ENCODE data around the gene SIPA1L3. TPM values are rescaled to one million over a fixed set of nuclear protein-coding genes. Genes with fewer than 3 reads are reported as not detected.

Gene SIPA1L3
- total RNA-seq, 4 donors from 2014 or later, result 4.1 to 18.7 (median 6.1) TPM

GRCh38 chr19:37950471-37951175 is 43.6 kb downstream of the SIPA1L3 start:
- no peak overlapping the region for H3K27ac ChIP-seq
- H3K27me3 ChIP-seq, result no peaks in the 10 kb centered on the region
- no peak for TF ChIP-seq POLR2A (IDR thresholded peaks at IDR 0.05)
- TF ChIP-seq, protein P1, sequence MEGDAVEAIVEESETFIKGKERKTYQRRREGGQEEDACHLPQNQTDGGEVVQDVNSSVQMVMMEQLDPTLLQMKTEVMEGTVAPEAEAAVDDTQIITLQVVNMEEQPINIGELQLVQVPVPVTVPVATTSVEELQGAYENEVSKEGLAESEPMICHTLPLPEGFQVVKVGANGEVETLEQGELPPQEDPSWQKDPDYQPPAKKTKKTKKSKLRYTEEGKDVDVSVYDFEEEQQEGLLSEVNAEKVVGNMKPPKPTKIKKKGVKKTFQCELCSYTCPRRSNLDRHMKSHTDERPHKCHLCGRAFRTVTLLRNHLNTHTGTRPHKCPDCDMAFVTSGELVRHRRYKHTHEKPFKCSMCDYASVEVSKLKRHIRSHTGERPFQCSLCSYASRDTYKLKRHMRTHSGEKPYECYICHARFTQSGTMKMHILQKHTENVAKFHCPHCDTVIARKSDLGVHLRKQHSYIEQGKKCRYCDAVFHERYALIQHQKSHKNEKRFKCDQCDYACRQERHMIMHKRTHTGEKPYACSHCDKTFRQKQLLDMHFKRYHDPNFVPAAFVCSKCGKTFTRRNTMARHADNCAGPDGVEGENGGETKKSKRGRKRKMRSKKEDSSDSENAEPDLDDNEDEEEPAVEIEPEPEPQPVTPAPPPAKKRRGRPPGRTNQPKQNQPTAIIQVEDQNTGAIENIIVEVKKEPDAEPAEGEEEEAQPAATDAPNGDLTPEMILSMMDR (IDR thresholded peaks at IDR 0.05 in 4 of 5, conservative IDR thresholded peaks at IDR 0.05 in 1 of 5), result no peak
- DNase-seq (no peak), ATAC-seq (no peak)
- intact Hi-C loops (cut with DNase I; ENCODE audit: low total_unique reads), result no loop called here
- H3K36me3 ChIP-seq, result no peaks in the 10 kb centered on the region
- H3K4me1 ChIP-seq, result peaks cover 0 to 5% of the 10 kb centered on the region in 2 donors
- no peaks in the 10 kb centered on the region for H3K9me3 ChIP-seq
- no peak overlapping the region for H3K4me3 ChIP-seq
- in situ Hi-C loops (cut with MboI; ENCODE audit: low sequenced_read_pairs in 4 of 4), result no loop called here

DNA sequence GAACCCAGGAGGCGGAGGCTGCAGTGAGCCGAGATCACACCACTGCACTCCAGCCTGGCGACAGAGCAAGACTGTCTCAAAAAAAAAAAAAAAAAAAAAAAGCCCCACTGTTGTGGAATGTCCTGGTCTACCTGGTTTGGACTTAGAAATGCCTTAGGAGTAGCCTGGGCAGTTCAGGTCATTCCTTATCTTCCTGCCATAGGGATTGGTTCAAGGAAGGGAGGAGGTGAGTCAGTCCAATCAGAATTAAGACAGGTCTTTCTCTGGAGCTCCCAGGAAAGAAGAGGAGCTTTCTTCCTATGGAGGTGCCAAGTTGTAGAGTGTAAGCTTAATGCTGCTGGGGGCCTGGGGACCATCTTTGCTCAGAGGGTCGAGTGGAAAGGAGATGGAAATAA is 44.8 kb downstream of the SIPA1L3 start:
- no peaks in the 10 kb centered on the region for H3K27me3 ChIP-seq
- no peak overlapping the region for H3K27ac ChIP-seq
- in situ Hi-C loops (cut with MboI; ENCODE audit: low sequenced_read_pairs in 4 of 4), result no loop called here
- TF ChIP-seq, protein P1 (IDR thresholded peaks at IDR 0.05 in 4 of 5, conservative IDR thresholded peaks at IDR 0.05 in 1 of 5), result no peak
- no peak for TF ChIP-seq POLR2A (IDR thresholded peaks at IDR 0.05)
- H3K36me3 ChIP-seq, result no peaks in the 10 kb centered on the region
- no peak overlapping the region for H3K4me3 ChIP-seq
- peaks cover 0 to 5% of the 10 kb centered on the region in 2 donors for H3K4me1 ChIP-seq
- H3K9me3 ChIP-seq, result no peaks in the 10 kb centered on the region
- intact Hi-C loops (cut with DNase I; ENCODE audit: low total_unique reads), result no loop called here
- ATAC-seq, result no peak
- DNase-seq, result no peak

GRCh38 chr19:37953171-37953917 is 46.3 kb downstream of the SIPA1L3 start:
- TF ChIP-seq, protein P1 (IDR thresholded peaks at IDR 0.05 in 4 of 5, conservative IDR thresholded peaks at IDR 0.05 in 1 of 5), result no peak
- no peak for TF ChIP-seq POLR2A (IDR thresholded peaks at IDR 0.05)
- H3K4me3 ChIP-seq, result no peak overlapping the region
- no peak for ATAC-seq
- intact Hi-C loops (cut with DNase I; ENCODE audit: low total_unique reads) (no loop called here), in situ Hi-C loops (cut with MboI; ENCODE audit: low sequenced_read_pairs in 4 of 4) (no loop called here)
- no peak for DNase-seq
- no peaks in the 10 kb centered on the region for H3K27me3 ChIP-seq
- no peak overlapping the region for H3K27ac ChIP-seq
- H3K9me3 ChIP-seq, result no peaks in the 10 kb centered on the region
- no peaks in the 10 kb centered on the region for H3K4me1 ChIP-seq
- no peaks in the 10 kb centered on the region for H3K36me3 ChIP-seq

DNA sequence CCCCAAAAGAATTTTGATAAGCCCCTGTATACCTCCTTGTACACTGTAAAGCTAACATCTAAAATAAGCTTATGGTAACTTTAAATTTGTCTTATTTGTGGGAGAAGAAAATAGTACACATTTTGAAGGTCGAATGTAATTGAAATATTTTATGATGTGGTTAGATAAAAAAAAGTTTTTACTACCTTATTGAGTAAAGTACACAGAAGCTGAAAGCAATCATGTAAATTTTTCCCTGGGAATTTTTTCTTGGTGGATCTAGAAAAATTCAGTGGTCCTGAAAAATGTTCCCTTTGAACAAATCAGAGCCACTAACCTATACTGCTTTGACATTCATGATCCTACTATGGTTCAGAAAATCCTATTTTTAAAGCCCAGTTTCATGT is 46.9 kb downstream of the SIPA1L3 start:
- in situ Hi-C loops (cut with MboI; ENCODE audit: low sequenced_read_pairs in 4 of 4), result no loop called here
- no peak for ATAC-seq
- TF ChIP-seq, protein P1 (IDR thresholded peaks at IDR 0.05 in 4 of 5, conservative IDR thresholded peaks at IDR 0.05 in 1 of 5), result no peak
- no peak for TF ChIP-seq POLR2A (IDR thresholded peaks at IDR 0.05)

More for the DNA sequence above, 46.9 kb downstream of the SIPA1L3 start:
- no peak for DNase-seq
- Histone ChIP-seq H3K27me3 (no peaks in the 10 kb centered on the region), H3K27ac (no peak overlapping the region), H3K36me3 (no peaks in the 10 kb centered on the region), H3K4me1 (no peaks in the 10 kb centered on the region), H3K9me3 (no peaks in the 10 kb centered on the region), H3K4me3 (no peak overlapping the region)
- intact Hi-C loops (cut with DNase I; ENCODE audit: low total_unique reads), result no loop called here
